NT2/D1 (cell line): Measurements from ENCODE around the gene LIMK2.
A peak's percentile ranks its signal among the peaks of the same experiment; 100 is the strongest.
"Not testable (repeated sequence)": the region's sequence is repeated elsewhere in the genome, so short reads cannot be mapped to it uniquely, and the experiment has no call there.

Source experiments
- DNase-seq: peaks from one replicate; pipeline ENCODE4 v3.0.0-alpha.2; 2011; ENCODE audit warnings: low read depth, low spot score
- H3K27me3 ChIP-seq: 2 replicates; pipeline ENCODE4 v1.6.0; 2011; ENCODE audit warnings: mild to moderate bottlenecking; ENCODE audit not compliant: insufficient read length, insufficient read depth
- H3K36me3 ChIP-seq: 2 replicates; pipeline ENCODE4 v1.6.1; 2011; ENCODE audit warnings: mild to moderate bottlenecking, low read length, mixed read lengths; ENCODE audit not compliant: insufficient read depth, insufficient read length
- H3K4me1 ChIP-seq: 2 replicates; pipeline ENCODE4 v1.5.1; 2011; ENCODE audit not compliant: insufficient read depth, insufficient read length
- H3K4me3 ChIP-seq: 2 replicates; pipeline ENCODE4 v1.5.1; 2011; ENCODE audit warnings: low read depth; ENCODE audit not compliant: insufficient read length
- H3K9ac ChIP-seq: 2 replicates; pipeline ENCODE4 v1.6.0; 2011; ENCODE audit warnings: low read depth; ENCODE audit not compliant: insufficient read length
- H3K9me3 ChIP-seq: 2 replicates; pipeline ENCODE4 v1.5.1; 2011; ENCODE audit warnings: mild to moderate bottlenecking, low read length; ENCODE audit not compliant: insufficient read depth
- SUZ12 ChIP-seq: IDR thresholded peaks from 2 replicates; pipeline ENCODE4 v1.6.1; 2011; ENCODE audit not compliant: insufficient read length, insufficient read depth; ENCODE audit errors: extremely low read depth
- YY1 ChIP-seq: IDR thresholded peaks from 2 replicates; pipeline ENCODE4 v1.6.1; 2011; ENCODE audit not compliant: insufficient read length, insufficient read depth
- ZNF274 ChIP-seq: IDR thresholded peaks from 2 replicates; pipeline ENCODE4 v1.6.1; 2011; ENCODE audit warnings: mild to moderate bottlenecking, low read depth, low read length

Gene LIMK2

DNA sequence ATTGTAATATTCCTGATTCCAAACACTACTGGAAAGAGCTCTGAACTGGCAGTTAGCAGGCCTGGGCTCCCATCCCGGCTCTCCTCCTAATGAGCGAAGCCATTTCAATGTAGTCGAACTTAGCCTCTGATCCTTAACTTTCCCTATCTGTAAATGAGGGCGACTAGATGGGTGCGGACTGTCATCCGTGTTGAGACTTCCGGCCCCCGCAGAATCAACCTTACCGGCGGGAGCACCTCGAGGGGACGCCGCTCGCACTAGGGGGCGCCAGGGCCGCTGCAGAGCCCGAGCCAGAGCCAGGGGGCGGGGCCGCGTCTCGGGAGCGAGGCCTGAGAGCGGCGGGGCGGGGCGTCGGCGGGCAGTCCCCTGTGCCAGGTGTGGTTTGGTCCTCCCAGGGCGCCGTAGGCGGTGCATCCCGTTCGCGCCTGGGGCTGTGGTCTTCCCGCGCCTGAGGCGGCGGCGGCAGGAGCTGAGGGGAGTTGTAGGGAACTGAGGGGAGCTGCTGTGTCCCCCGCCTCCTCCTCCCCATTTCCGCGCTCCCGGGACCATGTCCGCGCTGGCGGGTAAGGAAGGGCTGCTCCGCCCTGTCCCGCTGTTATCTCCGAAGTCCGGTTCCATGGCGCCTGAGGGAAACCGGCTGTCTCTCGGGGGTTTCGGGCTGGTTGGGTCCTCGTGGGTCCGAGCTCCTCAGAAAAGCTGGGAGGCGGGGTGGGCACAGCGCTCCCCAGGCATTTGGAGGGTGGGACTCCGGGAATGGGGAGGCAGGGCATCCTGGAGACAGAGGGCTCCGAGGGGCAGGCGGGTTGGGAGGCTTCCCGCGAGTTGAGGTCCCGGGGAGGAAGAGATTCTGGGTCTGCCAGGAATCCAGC lies at the start of gene LIMK2:
LIMK2 (plus strand) TSS at position 437 of the 869 bp plus-strand sequence; CDS start at position 548, 111 bp downstream.
- peak; percentile 77 for DNase-seq
- Histone ChIP-seq H3K27me3 (peaks cover 2% of the 10 kb centered on the region), H3K9me3 (no peaks in the 10 kb centered on the region), H3K4me1 (no peaks in the 10 kb centered on the region), H3K9ac (peak within 1 kb of the TSS; percentile 89), H3K4me3 (peak within 1 kb of the TSS; percentile 76), H3K36me3 (no peaks in the 10 kb centered on the region)
- TF ChIP-seq YY1 (no peak), ZNF274 (no peak)

DNA sequence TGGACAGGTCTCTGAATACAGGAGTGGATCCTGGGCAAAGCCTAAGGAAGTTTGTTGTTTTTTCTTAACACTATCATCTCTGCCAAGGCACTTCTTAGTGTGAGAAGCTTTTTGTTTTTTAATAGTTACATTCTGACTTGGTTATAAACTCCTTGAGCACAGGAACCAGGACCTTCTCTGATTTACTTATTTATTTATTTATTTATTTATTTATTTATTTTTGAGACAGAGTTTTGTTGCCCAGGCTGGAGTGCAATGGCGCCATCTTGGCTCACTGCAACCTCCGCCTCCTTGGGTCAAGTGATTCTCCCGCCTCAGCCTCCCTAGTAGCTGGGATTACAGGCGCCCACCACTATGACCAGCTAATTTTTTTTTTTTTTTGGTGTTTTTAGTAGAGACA lies 41.1 kb upstream of the LIMK2 start:
- Histone ChIP-seq H3K27me3 (no peaks in the 10 kb centered on the region), H3K4me1 (no peaks in the 10 kb centered on the region), H3K9me3 (no peaks in the 10 kb centered on the region), H3K36me3 (peaks cover 2% of the 10 kb centered on the region), H3K9ac (no peak overlapping the region), H3K4me3 (no peak overlapping the region)
- DNase-seq = no peak
- TF ChIP-seq YY1 (no peak), ZNF274 (no peak), SUZ12 (no peak)

DNA sequence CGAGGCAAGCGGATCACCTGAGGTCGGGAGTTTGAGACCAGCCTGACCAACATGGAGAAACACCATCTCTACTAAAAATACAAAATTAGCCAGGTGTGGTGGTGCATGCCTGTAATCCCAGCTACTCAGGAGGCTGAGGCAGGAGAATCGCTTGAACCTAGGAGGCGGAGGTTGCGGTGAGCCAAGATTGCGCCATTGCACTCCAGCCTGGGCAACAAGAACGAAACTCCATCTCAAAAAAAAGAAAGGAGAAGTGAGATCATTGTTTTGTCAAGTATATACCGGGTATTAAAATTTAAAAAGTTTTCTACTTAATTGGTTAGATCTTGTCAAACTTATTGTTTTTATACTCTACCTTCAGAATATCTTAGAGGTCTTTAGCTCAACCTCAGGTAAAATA lies 40.4 kb upstream of the LIMK2 start:
- H3K9ac ChIP-seq, H3K9me3 ChIP-seq, H3K4me1 ChIP-seq, H3K36me3 ChIP-seq, H3K4me3 ChIP-seq, DNase-seq, H3K27me3 ChIP-seq: not testable (repeated sequence)

DNA sequence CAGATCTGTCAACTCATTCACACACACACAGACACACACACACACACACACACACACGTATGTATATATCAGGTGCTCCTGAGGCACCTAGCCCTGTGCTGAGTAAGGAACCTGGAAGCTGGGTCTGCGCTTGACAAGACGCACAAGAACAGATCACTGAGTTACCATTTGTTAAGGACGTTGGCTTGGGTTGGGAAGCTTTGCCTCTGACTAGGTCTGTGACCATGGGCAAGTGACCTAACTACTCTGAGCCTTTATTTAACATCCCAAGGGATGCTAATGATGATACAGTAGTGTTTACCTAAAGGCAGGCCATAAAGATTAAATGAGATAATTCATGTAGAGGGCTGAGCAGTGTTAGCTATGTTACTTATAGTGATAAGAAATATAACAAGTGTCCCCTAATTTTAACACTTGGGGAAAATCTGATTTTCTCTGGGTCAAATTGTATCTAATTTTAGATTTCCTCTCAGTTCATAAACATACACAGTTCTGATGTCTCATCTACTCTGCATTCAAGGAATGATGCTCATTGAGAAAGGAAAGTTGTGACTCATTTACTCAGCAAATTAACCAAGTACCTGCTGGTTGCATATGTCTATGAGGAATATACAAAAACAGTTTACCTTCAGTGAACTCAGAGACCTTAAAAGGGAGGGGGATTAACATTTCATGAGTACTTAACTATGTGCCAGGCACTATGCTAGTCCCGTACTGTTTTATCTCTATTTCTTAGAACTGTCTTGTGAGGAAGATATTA lies 38.5 kb upstream of the LIMK2 start:
- Histone ChIP-seq H3K4me1 (no peaks in the 10 kb centered on the region), H3K36me3 (peaks cover 3% of the 10 kb centered on the region), H3K9me3 (no peaks in the 10 kb centered on the region), H3K27me3 (no peaks in the 10 kb centered on the region), H3K9ac (no peak overlapping the region), H3K4me3 (no peak overlapping the region)
- no peak for DNase-seq
- TF ChIP-seq SUZ12 (no peak), ZNF274 (no peak), YY1 (no peak)

DNA sequence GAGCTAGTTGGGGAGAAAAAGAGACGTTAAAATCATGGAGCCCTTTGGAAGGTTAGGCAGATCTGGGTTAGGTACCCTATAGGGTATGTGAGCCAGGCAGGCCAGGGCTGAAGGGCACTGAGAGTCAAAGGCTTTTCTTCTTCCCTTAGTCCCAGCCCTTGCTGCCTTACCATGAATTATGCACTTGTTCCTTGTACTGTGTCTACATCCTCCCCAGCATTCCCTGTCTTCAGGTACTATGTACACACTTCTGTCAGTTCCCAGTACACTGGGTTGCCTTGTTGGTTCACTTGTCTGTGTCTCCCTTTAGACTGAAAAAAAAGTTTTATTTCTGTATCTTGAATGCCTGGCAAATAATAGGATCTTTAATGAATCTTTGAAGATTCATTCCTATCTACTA lies 35.2 kb upstream of the LIMK2 start:
- H3K27me3 ChIP-seq = no peaks in the 10 kb centered on the region
- H3K9ac ChIP-seq = no peak overlapping the region
- TF ChIP-seq ZNF274 (no peak), YY1 (no peak), SUZ12 (no peak)
- no peak overlapping the region for H3K4me3 ChIP-seq
- DNase-seq = no peak
- no peaks in the 10 kb centered on the region for H3K4me1 ChIP-seq
- peaks cover 3% of the 10 kb centered on the region for H3K36me3 ChIP-seq
- no peaks in the 10 kb centered on the region for H3K9me3 ChIP-seq

DNA sequence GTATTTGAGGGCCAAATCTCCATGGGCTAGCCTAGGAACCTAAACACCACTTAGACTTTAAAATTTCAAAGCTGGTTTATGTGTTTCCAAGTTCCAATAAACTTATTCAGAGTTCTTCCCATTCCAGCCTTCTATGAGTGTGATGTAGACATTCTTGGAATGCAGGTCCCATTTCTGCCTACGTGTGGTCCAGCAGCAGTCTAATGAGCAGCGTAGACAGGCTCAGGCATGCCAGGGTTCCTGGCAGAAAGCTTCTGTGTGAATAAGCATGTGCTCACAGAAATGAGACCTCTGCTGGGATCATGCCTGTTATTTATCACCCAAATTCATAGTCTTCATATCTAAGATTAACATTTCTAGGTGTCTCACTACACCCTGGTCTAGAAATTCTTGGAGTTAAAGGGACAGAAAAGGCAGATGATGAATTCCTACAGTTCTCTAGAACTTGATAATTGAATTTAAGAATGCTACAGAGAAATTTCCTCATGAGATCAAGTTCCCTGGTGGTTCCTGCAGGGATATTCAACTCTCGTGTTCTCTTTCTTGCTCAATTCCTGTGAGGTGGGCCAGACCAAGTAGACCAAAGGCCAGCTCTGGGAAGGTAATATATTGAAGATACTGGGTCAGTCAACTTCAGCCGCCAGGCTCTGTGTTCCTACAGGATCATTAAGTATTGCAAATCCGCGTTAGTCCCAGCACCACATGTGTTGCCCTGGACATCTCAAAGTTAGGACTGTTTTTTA lies 34.5 kb upstream of the LIMK2 start:
- DNase-seq = no peak
- Histone ChIP-seq H3K4me3 (no peak overlapping the region), H3K9ac (no peak overlapping the region), H3K27me3 (no peaks in the 10 kb centered on the region), H3K9me3 (no peaks in the 10 kb centered on the region), H3K36me3 (peaks cover 3% of the 10 kb centered on the region), H3K4me1 (no peaks in the 10 kb centered on the region)
- TF ChIP-seq SUZ12 = no peak
- no peak for TF ChIP-seq YY1
- TF ChIP-seq ZNF274 = no peak

DNA sequence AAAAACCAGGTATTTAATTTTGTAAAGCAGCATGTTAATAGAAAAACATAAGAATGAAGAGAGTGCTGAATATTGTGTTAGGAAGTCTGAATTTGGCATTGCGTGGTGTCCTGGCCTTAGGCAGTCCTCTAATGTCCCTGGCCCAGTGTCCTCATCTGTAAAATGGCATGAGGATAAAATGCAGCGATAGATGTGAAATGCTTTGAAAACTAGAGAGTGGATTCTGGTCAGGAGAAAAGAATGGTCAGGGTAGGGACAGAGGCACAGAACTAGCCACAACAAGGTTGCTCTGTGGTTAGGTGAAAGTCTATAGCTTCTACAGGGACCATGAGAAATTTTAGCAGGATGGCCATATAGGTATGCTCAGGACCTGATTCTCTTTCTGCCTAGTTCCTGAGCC lies 33.2 kb upstream of the LIMK2 start:
- no peaks in the 10 kb centered on the region for H3K9me3 ChIP-seq
- peaks cover 3% of the 10 kb centered on the region for H3K36me3 ChIP-seq
- no peak for DNase-seq
- no peaks in the 10 kb centered on the region for H3K27me3 ChIP-seq
- H3K4me3 ChIP-seq = no peak overlapping the region
- H3K9ac ChIP-seq = no peak overlapping the region
- TF ChIP-seq YY1 = no peak
- TF ChIP-seq ZNF274 = no peak
- TF ChIP-seq SUZ12 = no peak
- no peaks in the 10 kb centered on the region for H3K4me1 ChIP-seq
